ENCODE data around the gene CAP1.

The CAP1 gene

GRCh38 chr1:40059338-40059959 is 18.9 kb downstream of the CAP1 start:
- no peak for DNase-seq

GRCh38 chr1:40059960-40060750 is 19.6 kb downstream of the CAP1 start:
- DNase-seq: peak; percentile 98

- DNase-seq: no peak
Measured at GRCh38 chr1:40064797-40065499, 24.4 kb downstream of the CAP1 start.

GRCh38 chr1:40067023-40067422 is 26.5 kb downstream of the CAP1 start:
- DNase-seq: no peak

GRCh38 chr1:40067851-40068250 is 27.3 kb downstream of the CAP1 start:
- DNase-seq: no peak

- DNase-seq: no peak
Measured at GRCh38 chr1:40072142-40072541, 31.6 kb downstream of the CAP1 start.

GRCh38 chr1:40073062-40073461 is 32.5 kb downstream of the CAP1 start:
- DNase-seq: no peak

- no peak for DNase-seq
Measured at GRCh38 chr1:40075266-40075665, 34.7 kb downstream of the CAP1 start.

GRCh38 chr1:40076895-40077312 is 36.4 kb downstream of the CAP1 start:
- DNase-seq: no peak

GRCh38 chr1:40078512-40079333 is 38.2 kb downstream of the CAP1 start:
- DNase-seq: peak; percentile 99

GRCh38 chr1:40079774-40080400 is 39.4 kb downstream of the CAP1 start:
- DNase-seq: no peak

GRCh38 chr1:40081871-40082270 is 41.3 kb downstream of the CAP1 start:
- DNase-seq: no peak

GRCh38 chr1:40084750-40085149 is 44.2 kb downstream of the CAP1 start:
- peak; percentile 94 for DNase-seq

- no peak for DNase-seq
Measured at GRCh38 chr1:40090652-40091355, 50.3 kb downstream of the CAP1 start.

- DNase-seq: no peak
Measured at GRCh38 chr1:40092241-40092640, 51.7 kb downstream of the CAP1 start.

GRCh38 chr1:40092706-40093639 is 52.4 kb downstream of the CAP1 start:
- no peak for DNase-seq

GRCh38 chr1:40094466-40095110 is 54.1 kb downstream of the CAP1 start:
- no peak for DNase-seq

GRCh38 chr1:40095806-40096205 is 55.3 kb downstream of the CAP1 start:
- DNase-seq: no peak

GRCh38 chr1:40096646-40096976 is 56.1 kb downstream of the CAP1 start:
- no peak for DNase-seq

All from DMS 273 treated with DMSO at 0.1 percent for 48 hours (cell line).